OCI-LY3 (cell line): ENCODE data around the gene CES3.

Source experiments
- H2AFZ ChIP-seq: fragments of 200-600, 300-600 bp; shearing (Covaris generic); 2 replicates; pipeline ENCODE4 v1.6.0; 2014; ENCODE audit warnings: antibody characterized with exemption, low read depth, low read length
- H3K27ac ChIP-seq: fragments of 200-600, 300-600 bp; sonication (generic); 2 replicates; pipeline ENCODE4 v1.5.1; 2014; ENCODE audit warnings: mild to moderate bottlenecking, low read length, moderate library complexity, mixed read lengths
- H3K27me3 ChIP-seq: fragments of 200-600, 300-600 bp; sonication (generic); 2 replicates; pipeline ENCODE4 v1.6.1; 2014; ENCODE audit warnings: low read depth, low read length, mixed read lengths
- H3K36me3 ChIP-seq: fragments of 200-600, 300-600 bp; sonication (generic); replicated peaks from 2 replicates; pipeline ENCODE3; 2014; ENCODE audit warnings: low read depth, low read length, mixed read lengths
- H3K4me1 ChIP-seq: fragments of 300-600, 200-600 bp; sonication (generic); 2 replicates; pipeline ENCODE4 v1.6.1; 2014; ENCODE audit warnings: low read length, mixed read lengths
- H3K4me2 ChIP-seq: fragments of 200-600, 300-600 bp; sonication (generic); 2 replicates; pipeline ENCODE4 v1.6.1; 2014; ENCODE audit warnings: low read length, mixed read lengths
- H3K4me3 ChIP-seq: fragments of 300-600, 200-600 bp; sonication (generic); 2 replicates; pipeline ENCODE4 v1.5.1; 2014; ENCODE audit warnings: antibody characterized with exemption, mild to moderate bottlenecking, low read length, moderate library complexity
- H3K79me2 ChIP-seq: fragments of 300-600, 200-600 bp; shearing (Covaris generic); 2 replicates; pipeline ENCODE4 v1.6.1; 2014; ENCODE audit warnings: mild to moderate bottlenecking, low read length, mixed read lengths
- H3K9ac ChIP-seq: fragments of 300-600, 200-600 bp; shearing (Covaris generic); 2 replicates; pipeline ENCODE4 v1.6.0; 2014; ENCODE audit warnings: mild to moderate bottlenecking, low read length, moderate library complexity
- H3K9me3 ChIP-seq: fragments of 200-600, 300-600 bp; shearing (Covaris generic); 2 replicates; pipeline ENCODE4 v1.6.1; 2014; ENCODE audit warnings: low read length, mixed read lengths; ENCODE audit not compliant: insufficient read depth
- H4K20me1 ChIP-seq: fragments of 200-600, 300-600 bp; sonication (generic); 2 replicates; pipeline ENCODE4 v1.6.1; 2016; ENCODE audit warnings: low read length, mixed read lengths; ENCODE audit not compliant: insufficient read depth
- EZH2phosphoT487 ChIP-seq: fragments of 200-600 bp; shearing (Covaris generic); IDR thresholded peaks from 2 replicates; pipeline ENCODE4 v1.6.1; 2018; ENCODE audit warnings: antibody characterized with exemption, mixed run types, low read depth
- TF ChIP-seq, protein P1 (sequence below): fragments of 200-600, 300-600 bp; sonication (generic); IDR thresholded peaks from 2 replicates; pipeline ENCODE4 v1.5.1; 2014; ENCODE audit warnings: antibody characterized with exemption, low read length, low read depth

The CES3 gene

DNA sequence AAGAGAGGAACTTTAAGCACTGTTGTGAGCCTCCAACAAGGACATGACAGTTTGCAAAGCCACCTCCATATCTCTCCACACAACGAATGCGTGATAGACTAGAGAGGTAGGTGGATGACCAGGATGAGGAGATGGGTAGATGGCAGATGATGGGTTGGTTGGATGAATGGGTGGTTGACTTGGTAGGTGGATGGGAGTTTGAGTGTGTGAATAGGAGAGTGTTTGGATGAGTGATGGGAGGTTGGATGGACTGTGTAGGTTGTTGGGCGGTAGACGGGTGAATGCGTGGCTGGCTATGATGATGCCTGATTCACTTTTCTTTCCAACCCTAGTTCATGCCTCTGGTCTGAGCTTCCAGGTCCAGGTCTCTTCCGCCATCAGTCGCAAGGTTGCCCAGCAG lies 46.5 kb upstream of the CES3 start:
- TF ChIP-seq, protein P1, sequence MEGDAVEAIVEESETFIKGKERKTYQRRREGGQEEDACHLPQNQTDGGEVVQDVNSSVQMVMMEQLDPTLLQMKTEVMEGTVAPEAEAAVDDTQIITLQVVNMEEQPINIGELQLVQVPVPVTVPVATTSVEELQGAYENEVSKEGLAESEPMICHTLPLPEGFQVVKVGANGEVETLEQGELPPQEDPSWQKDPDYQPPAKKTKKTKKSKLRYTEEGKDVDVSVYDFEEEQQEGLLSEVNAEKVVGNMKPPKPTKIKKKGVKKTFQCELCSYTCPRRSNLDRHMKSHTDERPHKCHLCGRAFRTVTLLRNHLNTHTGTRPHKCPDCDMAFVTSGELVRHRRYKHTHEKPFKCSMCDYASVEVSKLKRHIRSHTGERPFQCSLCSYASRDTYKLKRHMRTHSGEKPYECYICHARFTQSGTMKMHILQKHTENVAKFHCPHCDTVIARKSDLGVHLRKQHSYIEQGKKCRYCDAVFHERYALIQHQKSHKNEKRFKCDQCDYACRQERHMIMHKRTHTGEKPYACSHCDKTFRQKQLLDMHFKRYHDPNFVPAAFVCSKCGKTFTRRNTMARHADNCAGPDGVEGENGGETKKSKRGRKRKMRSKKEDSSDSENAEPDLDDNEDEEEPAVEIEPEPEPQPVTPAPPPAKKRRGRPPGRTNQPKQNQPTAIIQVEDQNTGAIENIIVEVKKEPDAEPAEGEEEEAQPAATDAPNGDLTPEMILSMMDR = no peak
- Histone ChIP-seq H3K4me1 (0 out of 2 replicates have a peak, but pooled peaks cover 2% of the 10 kb centered on the region), H3K27ac (no peak overlapping the region), H3K79me2 (no peaks in the 10 kb centered on the region), H4K20me1 (no peaks in the 10 kb centered on the region), H3K4me3 (no peak overlapping the region), H3K27me3 (0 out of 2 replicates have a peak, but pooled peaks cover 8% of the 10 kb centered on the region), H2AFZ (no peak overlapping the region), H3K9ac (no peak overlapping the region), H3K4me2 (no peak overlapping the region), H3K36me3 (no peaks in the 10 kb centered on the region), H3K9me3 (no peaks in the 10 kb centered on the region)

DNA sequence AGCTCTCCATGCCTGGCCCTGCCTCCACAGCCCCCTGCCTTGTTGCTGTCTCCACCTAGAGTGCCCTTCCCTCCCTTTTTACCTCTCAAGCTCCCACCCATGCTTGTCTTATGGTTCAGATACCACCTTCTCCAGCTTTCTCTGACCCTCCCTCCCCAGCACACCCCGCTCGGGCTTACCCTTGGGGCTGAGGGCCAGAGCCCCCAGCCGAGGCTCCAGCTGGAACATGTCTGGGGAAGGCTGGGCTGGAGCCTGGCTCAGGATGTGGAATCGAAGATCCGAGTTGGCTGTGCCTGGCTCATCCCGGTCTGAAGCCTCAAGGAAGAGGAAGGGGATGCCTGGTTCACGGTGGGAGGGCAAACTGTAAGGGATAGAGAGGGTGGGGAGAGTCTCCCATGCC lies 46.0 kb upstream of the CES3 start:
- H3K79me2 ChIP-seq = no peaks in the 10 kb centered on the region
- no peak overlapping the region for H3K4me2 ChIP-seq
- no peak overlapping the region for H3K9ac ChIP-seq
- 0 out of 2 replicates have a peak, but pooled peaks cover 3% of the 10 kb centered on the region for H3K4me1 ChIP-seq
- TF ChIP-seq, protein P1 = no peak
- TF ChIP-seq EZH2phosphoT487 = no peak
- H4K20me1 ChIP-seq = no peaks in the 10 kb centered on the region
- H3K4me3 ChIP-seq = no peak overlapping the region
- H2AFZ ChIP-seq = no peak overlapping the region
- H3K9me3 ChIP-seq = no peaks in the 10 kb centered on the region
- no peak overlapping the region for H3K27ac ChIP-seq
- H3K27me3 ChIP-seq = 0 out of 2 replicates have a peak, but pooled peaks cover 8% of the 10 kb centered on the region
- no peaks in the 10 kb centered on the region for H3K36me3 ChIP-seq

GRCh38 chr16:66916518-66916917 lies 44.5 kb upstream of the CES3 start:
- no peak for TF ChIP-seq EZH2phosphoT487
- TF ChIP-seq, protein P1 = no peak
- 0 out of 2 replicates have a peak, but pooled peaks cover 8% of the 10 kb centered on the region for H3K27me3 ChIP-seq

DNA sequence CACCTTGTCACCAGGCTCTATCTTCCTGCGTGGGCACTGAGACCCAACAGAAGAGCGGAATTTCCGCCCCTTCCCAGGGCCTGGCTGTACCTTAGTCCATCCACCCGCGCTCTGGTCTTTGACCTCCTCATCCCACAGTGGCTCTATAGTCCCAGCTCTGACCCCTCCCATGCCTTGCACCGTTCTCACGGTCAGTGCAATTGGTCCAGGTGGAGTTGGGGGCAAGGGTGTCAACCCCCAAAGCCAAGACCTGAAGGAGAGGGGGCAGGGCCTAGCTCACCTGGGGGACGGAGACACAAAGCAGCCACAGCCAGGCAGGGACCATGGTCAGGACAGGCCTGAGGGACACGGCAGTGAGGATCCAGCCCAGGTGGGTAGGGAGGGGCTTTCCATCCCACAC lies 43.3 kb upstream of the CES3 start:
- Histone ChIP-seq H3K4me2 (no peak overlapping the region), H3K36me3 (no peaks in the 10 kb centered on the region), H2AFZ (no peak overlapping the region), H3K27ac (no peak overlapping the region), H3K27me3 (0 out of 2 replicates have a peak, but pooled peaks cover 8% of the 10 kb centered on the region), H4K20me1 (no peaks in the 10 kb centered on the region), H3K4me1 (0 out of 2 replicates have a peak, but pooled peaks cover 3% of the 10 kb centered on the region), H3K4me3 (no peak overlapping the region), H3K9ac (no peak overlapping the region), H3K9me3 (no peaks in the 10 kb centered on the region), H3K79me2 (no peaks in the 10 kb centered on the region)
- no peak for TF ChIP-seq EZH2phosphoT487
- TF ChIP-seq, protein P1 = no peak

More at GRCh38 chr16:66916518-66916917, 44.5 kb upstream of the CES3 start:
- H3K4me1 ChIP-seq = 0 out of 2 replicates have a peak, but pooled peaks cover 3% of the 10 kb centered on the region
- no peaks in the 10 kb centered on the region for H3K79me2 ChIP-seq
- no peak overlapping the region for H3K4me3 ChIP-seq
- no peak overlapping the region for H3K4me2 ChIP-seq
- H2AFZ ChIP-seq = no peak overlapping the region
- H3K27ac ChIP-seq = no peak overlapping the region
- H3K36me3 ChIP-seq = no peaks in the 10 kb centered on the region
- H3K9me3 ChIP-seq = no peaks in the 10 kb centered on the region
- H4K20me1 ChIP-seq = no peaks in the 10 kb centered on the region
- H3K9ac ChIP-seq = no peak overlapping the region
